GM18951 (cell line): Measurements from ENCODE around the gene RAB8B.

Experiments used
- POLR2A ChIP-seq: IDR thresholded peaks from 4 replicates; pipeline ENCODE4 v1.6.1; 2011; ENCODE audit warnings: mild to moderate bottlenecking; ENCODE audit not compliant: insufficient read length, insufficient read depth; ENCODE audit errors: extremely low read depth
- in situ Hi-C: fragments of 300-500 bp; cut with MboI; formaldehyde crosslinking; loops from one replicate; pipeline ENCODE4 v1.12.0; 2022; ENCODE audit warnings: low sequenced_read_pairs, mixed read lengths, inconsistent platforms; ENCODE audit not compliant: unreplicated experiment

Gene RAB8B

DNA sequence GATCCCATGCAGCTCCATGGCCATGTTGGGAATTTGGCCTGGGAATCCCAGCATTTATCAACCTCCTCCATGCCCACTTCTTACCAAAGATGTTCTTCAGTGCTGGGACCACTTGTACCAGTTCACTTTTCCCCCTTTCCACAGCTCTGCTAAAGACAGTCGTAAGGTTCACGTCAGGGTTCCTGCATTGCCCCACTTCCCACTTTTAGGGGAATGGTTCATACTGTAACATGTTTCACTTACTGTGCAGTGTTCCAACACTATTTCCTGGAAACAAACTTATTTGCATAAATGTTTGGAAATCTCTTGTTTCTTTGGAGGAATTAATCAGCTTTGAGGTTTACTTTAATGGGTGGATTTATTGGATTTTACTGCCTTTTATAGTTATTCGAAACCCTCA is 105.0 kb downstream of the RAB8B start:
- TF ChIP-seq POLR2A = no peak
- in situ Hi-C loops = loop anchor here (25.0 kb wide), 1 partner anchor 768 kb away; no protein-coding TSS in a partner anchor

GRCh38 chr15:63295341-63295740 is 105.9 kb downstream of the RAB8B start:
- in situ Hi-C loops = loop anchor here (25.0 kb wide), 1 partner anchor 767 kb away; no protein-coding TSS in a partner anchor
- TF ChIP-seq POLR2A = no peak

DNA sequence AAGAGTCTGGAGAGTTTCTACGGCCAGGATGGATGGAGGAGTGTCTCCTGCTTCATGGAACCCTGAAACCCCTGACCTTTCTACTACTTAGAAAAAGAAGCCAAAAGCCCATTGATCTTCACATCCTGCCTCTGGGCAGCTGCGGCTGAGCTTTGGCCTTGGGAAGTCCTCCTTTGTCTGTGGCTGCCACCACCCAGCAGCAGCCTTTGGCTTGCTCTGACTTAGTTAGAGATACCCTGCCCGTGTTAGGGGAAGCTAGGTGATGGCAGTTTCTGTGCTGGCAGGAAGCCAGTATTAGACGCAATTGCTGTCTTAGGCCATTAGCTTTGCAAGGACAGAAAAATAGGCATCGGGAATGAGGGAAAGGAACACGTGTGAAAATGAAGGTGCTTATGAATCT is 106.8 kb downstream of the RAB8B start:
- no peak for TF ChIP-seq POLR2A
- in situ Hi-C loops = loop anchor here (25.0 kb wide), 1 partner anchor 766 kb away; no protein-coding TSS in a partner anchor

DNA sequence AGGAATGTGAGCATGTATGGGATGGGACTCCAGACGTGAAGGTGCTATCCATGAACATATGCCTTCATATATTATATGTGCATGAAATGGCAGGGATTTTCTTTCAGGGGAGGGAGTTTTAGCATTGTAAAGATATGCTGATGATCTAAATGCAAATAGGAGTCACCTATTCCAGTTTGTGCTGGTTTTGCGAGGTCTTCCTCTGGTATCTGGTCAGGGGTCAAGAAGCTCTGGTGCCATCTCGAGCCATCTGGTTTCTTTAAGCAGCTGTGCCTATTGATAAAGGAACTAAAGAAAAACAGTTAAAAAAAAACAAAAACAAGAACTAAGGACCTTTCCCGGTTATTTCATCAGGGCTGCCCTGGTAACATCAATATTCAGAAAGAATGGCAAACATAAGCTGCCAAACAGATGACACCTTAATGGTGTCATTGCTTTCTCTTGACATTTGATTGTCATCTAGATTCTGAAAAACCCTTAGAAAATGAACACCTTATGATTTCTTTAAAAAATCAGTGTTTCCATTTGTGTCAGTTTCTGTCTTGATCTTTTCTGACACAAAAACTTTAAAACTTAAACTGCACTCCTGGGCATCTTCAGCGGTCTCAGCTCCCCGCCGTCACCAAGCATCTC is 110.7 kb downstream of the RAB8B start:
- TF ChIP-seq POLR2A = no peak
- in situ Hi-C loops = loop anchor here (25.0 kb wide), 1 partner anchor 762 kb away; no protein-coding TSS in a partner anchor

DNA sequence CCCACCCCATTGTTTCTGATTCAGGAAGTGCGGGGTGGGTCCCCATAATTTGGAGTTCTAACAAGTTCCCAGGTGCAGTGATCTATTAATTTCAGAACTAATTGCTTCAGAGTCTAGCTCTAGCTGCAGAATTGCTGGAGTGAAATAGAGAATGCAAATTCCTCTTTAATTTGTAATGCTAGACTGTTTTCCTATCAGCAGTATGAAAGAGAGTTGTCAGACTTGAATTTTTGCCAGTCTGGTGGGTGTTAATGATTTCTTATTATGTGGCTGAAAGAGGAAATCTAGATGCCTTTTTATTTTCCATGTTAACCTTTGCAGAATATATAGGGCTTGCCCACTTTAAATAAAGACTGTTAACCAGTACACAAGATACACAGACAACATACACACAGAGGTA is 111.7 kb downstream of the RAB8B start:
- in situ Hi-C loops = no loop called here
- TF ChIP-seq POLR2A = no peak

DNA sequence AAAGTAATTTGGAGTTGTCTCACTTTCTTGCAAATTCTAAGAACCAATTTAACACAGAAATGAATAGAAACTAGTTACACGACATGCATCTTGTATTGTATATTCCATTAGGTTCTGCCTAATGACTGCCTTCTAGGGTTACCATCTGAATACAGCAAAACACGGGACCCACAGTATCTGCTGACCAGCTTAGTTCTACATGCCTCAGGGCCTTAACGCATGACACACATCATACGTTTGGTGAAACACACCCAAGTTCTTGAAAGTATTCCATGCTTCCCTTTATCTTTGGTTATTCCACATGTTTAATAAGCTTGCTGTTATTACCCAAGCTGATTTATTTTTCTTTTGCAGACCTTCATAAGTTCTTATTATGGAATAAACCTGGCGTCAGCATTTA is 115.9 kb downstream of the RAB8B start:
- in situ Hi-C loops = no loop called here
- no peak for TF ChIP-seq POLR2A

DNA sequence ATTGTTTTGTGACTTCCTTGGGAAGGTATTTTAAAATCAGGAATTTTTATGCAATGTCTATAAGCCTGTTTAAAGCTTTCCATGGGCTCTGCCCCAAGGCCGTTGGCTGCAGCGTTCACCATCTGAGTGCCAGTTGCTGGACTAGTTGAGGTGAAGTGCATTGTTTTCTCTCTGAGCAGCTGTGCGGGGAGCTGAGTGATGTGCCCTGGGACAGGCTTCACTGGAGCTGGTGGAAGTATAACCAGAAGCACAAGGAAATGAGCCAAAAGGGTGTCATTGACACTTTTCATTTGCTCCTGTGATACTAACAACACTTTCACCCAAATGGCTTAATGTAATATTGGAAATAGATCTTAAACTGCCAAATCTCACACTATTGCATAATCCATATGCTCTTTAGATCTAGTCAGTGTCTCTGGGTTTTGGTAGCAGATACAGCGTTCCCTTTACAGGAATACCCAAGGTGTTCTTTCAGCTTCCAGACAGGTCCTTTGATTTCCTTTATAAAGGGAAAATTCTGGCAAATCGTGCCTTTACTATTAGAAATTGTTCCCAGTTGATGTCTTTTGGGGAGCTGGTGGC is 117.2 kb downstream of the RAB8B start:
- in situ Hi-C loops = no loop called here
- no peak for TF ChIP-seq POLR2A

- in situ Hi-C loops = no loop called here
- no peak for TF ChIP-seq POLR2A
These were observed 119.1 kb downstream of the RAB8B start for GRCh38 chr15:63308491-63308890.

DNA sequence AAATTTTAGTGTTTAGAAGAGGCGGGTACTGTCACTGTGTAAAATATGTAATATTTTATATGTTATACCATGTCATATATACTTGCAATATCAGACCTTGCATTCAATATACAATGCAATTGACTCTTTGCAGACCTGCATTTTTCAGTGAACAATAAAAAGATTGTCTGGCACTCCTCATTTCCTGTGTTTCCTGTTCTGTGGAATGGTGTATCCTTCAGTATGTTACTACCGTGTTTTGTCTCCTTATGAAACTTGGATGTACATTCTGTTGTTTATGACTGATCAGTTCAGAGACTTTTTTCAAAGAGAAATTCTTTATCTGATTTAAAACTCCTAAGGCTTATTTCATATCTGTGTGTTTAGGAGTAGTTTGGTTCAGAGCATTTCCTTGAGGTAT is 119.5 kb downstream of the RAB8B start:
- in situ Hi-C loops = no loop called here

DNA sequence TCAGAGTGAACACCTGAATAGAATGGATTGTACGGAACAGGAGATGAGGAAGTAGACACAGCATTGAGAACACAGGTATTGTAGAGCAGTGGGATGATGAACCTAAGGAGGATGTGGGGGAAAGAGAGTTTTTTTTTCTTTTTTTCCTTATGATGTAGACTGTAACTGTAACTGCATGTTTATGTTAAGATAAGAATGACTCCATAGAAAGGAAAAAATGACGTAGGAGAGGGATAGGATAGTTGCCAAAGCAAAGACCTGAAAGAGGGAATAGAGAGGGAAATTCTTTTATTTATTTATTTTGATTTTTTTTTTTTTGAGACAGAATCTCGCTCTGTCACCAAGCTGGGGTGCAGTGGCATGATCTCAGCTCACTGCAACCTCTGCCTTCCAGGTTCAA is 121.2 kb downstream of the RAB8B start:
- TF ChIP-seq POLR2A = no peak
- in situ Hi-C loops = no loop called here

More for the DNA sequence above, 119.5 kb downstream of the RAB8B start:
- TF ChIP-seq POLR2A = no peak

GRCh38 chr15:63312286-63312685 is 122.9 kb downstream of the RAB8B start:
- in situ Hi-C loops = no loop called here
- TF ChIP-seq POLR2A = no peak

DNA sequence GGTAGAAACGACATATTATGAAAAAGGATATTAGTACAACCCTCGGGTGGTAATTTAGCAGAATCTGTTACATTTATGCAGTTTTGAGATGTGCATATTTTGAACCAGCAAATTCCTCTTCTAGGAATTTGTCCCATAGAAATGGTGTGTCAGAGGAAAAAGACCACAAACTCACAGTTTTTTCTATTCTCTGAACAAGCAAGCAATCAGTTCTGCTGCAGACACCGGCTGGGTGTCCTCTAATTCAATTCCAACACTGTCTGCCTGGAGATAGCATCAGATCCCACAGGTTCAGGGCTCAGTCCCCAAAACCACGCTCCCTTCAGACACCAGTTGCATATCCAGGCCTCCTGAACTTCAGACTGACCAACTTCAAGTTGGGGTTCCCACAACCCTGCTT is 124.4 kb downstream of the RAB8B start:
- TF ChIP-seq POLR2A = no peak
- in situ Hi-C loops = no loop called here

- in situ Hi-C loops = no loop called here
- no peak for TF ChIP-seq POLR2A
These were observed 125.0 kb downstream of the RAB8B start for GRCh38 chr15:63314409-63314808.
